K562 (cell line): Measurements from ENCODE around the gene FLOT2. TPM values are rescaled to one million over a fixed set of nuclear protein-coding genes. Genes with fewer than 3 reads are reported as not detected.

ENCODE experiments used
- ATAC-seq: fragments of 200-7000 bp; cut with Tn5 transposase; 3 replicates; pipeline ENCODE4 v1.9.1; 2020; ENCODE audit warnings: moderate library complexity
- BruUV-seq: library from RNA; stranded (reverse); fragments of 400-500 nt; replicated peaks from 2 replicates; lab custom pipeline; 2021; lab: Mats Ljungman, UMichigan
- CTCF ChIA-PET: fragments of 300-600 bp; formaldehyde crosslinking; extraction: SDS; loops from one replicate; lab custom pipeline; 2021; ENCODE audit warnings: low intra/inter-chr PET ratio; lab: Yijun Ruan, JAX
- POLR2A ChIA-PET: fragments of 300-600, 350-650 bp; sonication (Branson Sonifier 250); formaldehyde crosslinking; extraction: SDS; loops from one replicate; lab custom pipeline; 2021; ENCODE audit warnings: antibody characterized with exemption, inconsistent platforms; lab: Yijun Ruan, JAX
- DNase-seq, 4 experiments: peaks; one replicate each; pipeline versions ENCODE4 v3.0.0 to v3.0.0-alpha.2; 2011 to 2018; ENCODE audit warnings: low spot score in 3 of 4, mixed read lengths in 3 of 4; ENCODE audit errors: extremely low read depth in 1 of 4
- FAIRE-seq: peaks from 2 replicates; lab custom pipeline; 2011; peaks lifted over from hg19 to GRCh38; lab: Jason Lieb, UNC
- H2AFZ ChIP-seq: 2 replicates; pipeline ENCODE4 v1.6.0; 2011; ENCODE audit warnings: low read depth, low read length, control low read depth, inconsistent platforms
- H3K27ac ChIP-seq: fragments of 200-600 bp; 3 replicates; pipeline ENCODE4 v1.8.0; 2011; ENCODE audit warnings: low read depth, mild to moderate bottlenecking, control low read depth, inconsistent platforms, low read length, moderate library complexity, mixed read lengths; ENCODE audit errors: extremely low read depth
- H3K27me3 ChIP-seq, 2 experiments: fragments of 300-600 bp in 1 of 2; 2 replicates in 1 of 2; 3 replicates in 1 of 2; pipeline versions ENCODE4 v1.6.0 to v1.8.0; 2011; ENCODE audit warnings: inconsistent platforms in 2 of 2, low read length in 2 of 2, mild to moderate bottlenecking in 1 of 2, mixed read lengths in 1 of 2, moderate library complexity in 1 of 2; ENCODE audit not compliant: control insufficient read depth in 2 of 2, insufficient read depth in 2 of 2
- H3K36me3 ChIP-seq: fragments of 300-600 bp; 3 replicates; pipeline ENCODE4 v1.8.0; 2011; ENCODE audit warnings: mild to moderate bottlenecking, low read length, inconsistent platforms; ENCODE audit not compliant: control insufficient read depth, insufficient read depth
- H3K4me1 ChIP-seq, 2 experiments: fragments of 200-600 bp in 1 of 2; replicated peaks in 1 of 2; 2 replicates in 1 of 2; 3 replicates in 1 of 2; pipeline versions ENCODE4 v1.5.1 to v1.8.0; 2011; ENCODE audit warnings: inconsistent platforms in 2 of 2, low read length in 2 of 2, mild to moderate bottlenecking in 1 of 2, mixed read lengths in 1 of 2, moderate library complexity in 1 of 2; ENCODE audit not compliant: control insufficient read depth in 2 of 2, insufficient read depth in 2 of 2
- H3K4me2 ChIP-seq: 2 replicates; pipeline ENCODE4 v1.6.1; 2011; ENCODE audit warnings: low read length, control low read depth, inconsistent platforms, mixed read lengths; ENCODE audit not compliant: insufficient read depth
- H3K4me3 ChIP-seq: fragments of 200-600 bp; sonication (generic), shearing (Covaris generic); 2 replicates; pipeline ENCODE4 v1.5.1; 2016; ENCODE audit warnings: control low read depth, inconsistent platforms
- H3K79me2 ChIP-seq: fragments of 200-600 bp; 3 replicates; pipeline ENCODE4 v1.8.0; 2011; ENCODE audit warnings: low read length, inconsistent platforms; ENCODE audit not compliant: control insufficient read depth, insufficient read depth
- H3K9ac ChIP-seq, 2 experiments: 2 replicates each; pipeline versions ENCODE4 v1.6.0 to v1.6.1; 2011; ENCODE audit warnings: low read depth in 2 of 2, low read length in 2 of 2, control low read depth in 1 of 2, inconsistent platforms in 1 of 2, mild to moderate bottlenecking in 1 of 2, mixed read lengths in 1 of 2; ENCODE audit not compliant: insufficient read depth in 1 of 2
- H3K9me1 ChIP-seq: one replicate; pipeline ENCODE4 v1.6.0; 2011; ENCODE audit warnings: inconsistent platforms, mild to moderate bottlenecking, low read length, moderate library complexity; ENCODE audit not compliant: control insufficient read depth, insufficient read depth
- H3K9me3 ChIP-seq: replicated peaks from 2 replicates; pipeline ENCODE4 v1.5.1; 2011; ENCODE audit warnings: low read depth, low read length, inconsistent platforms; ENCODE audit not compliant: control insufficient read depth, insufficient read depth
- H4K20me1 ChIP-seq: replicated peaks from 2 replicates; pipeline ENCODE4 v1.6.1; 2011; ENCODE audit warnings: low read length, inconsistent platforms, mixed read lengths; ENCODE audit not compliant: control insufficient read depth, insufficient read depth
- FOXK2 ChIP-seq, 2 experiments: fragments of 450-650 bp; IDR thresholded peaks in 1 of 2; conservative IDR thresholded peaks in 1 of 2; 2 replicates each; pipeline ENCODE4 v1.6.1; 2016; ENCODE audit warnings: low read depth in 2 of 2, mild to moderate bottlenecking in 1 of 2
- GTF2F1 ChIP-seq: IDR thresholded peaks from 2 replicates; pipeline ENCODE4 v1.6.1; 2011; ENCODE audit warnings: low read depth, low read length, improper control_type of control experiment
- POLR2AphosphoS5 ChIP-seq: IDR thresholded peaks from 2 replicates; pipeline ENCODE4 v1.6.1; 2011; ENCODE audit warnings: mild to moderate bottlenecking, low read depth, low read length, moderate library complexity; ENCODE audit not compliant: control insufficient read depth, insufficient read depth
- TAF1 ChIP-seq: IDR thresholded peaks from 2 replicates; pipeline ENCODE4 v1.6.1; 2011; ENCODE audit warnings: mild to moderate bottlenecking, low read length, moderate library complexity; ENCODE audit not compliant: insufficient read depth, control insufficient read depth, severe bottlenecking; ENCODE audit errors: extremely low read depth
- WGBS: fragments of 100-300 bp; shearing (Covaris generic); methylation state at CpG from one replicate; pipeline ENCODE4 v1.1.6; 2016; ENCODE audit warnings: low coverage, mixed read lengths; ENCODE audit not compliant: insufficient coverage; ENCODE audit errors: missing lambda C conversion rate; 5-methylcytosine and 5-hydroxymethylcytosine counted together
- in situ Hi-C: fragments of 300-500 bp; cut with MboI; formaldehyde crosslinking; loops from 4 replicates; pipeline ENCODE4 v1.15.0; 2018; ENCODE audit warnings: inconsistent platforms, mixed read lengths
- intact Hi-C: fragments of 100-400 bp; cut with micrococcal nuclease; formaldehyde crosslinking; loops from 2 replicates; pipeline ENCODE4 v1.14.2; 2022
- polyA plus RNA-seq, 8 experiments: library from polyadenylated mRNA; depleted of rRNA in 4 of 8; stranded (reverse) in 5 of 8; unstranded in 3 of 8; fragments of >200 nt; fragmentation: Nextera tagmentation in 2 of 8; fragmentation: Illumina TruSeq in 1 of 8; extraction: Ambion mirVana in 2 of 8; extraction: Trizol in 1 of 8; gene quantifications; 2 replicates each; pipeline versions ENCODE4 v1.2.1 to v1.2.3, GENCODE V29; 2011 to 2014; ENCODE audit warnings: inconsistent platforms in 1 of 8, missing spikeins in 1 of 8
- total RNA-seq, 7 experiments: library from RNA; depleted of rRNA in 6 of 7; stranded (reverse); fragments of >200 nt in 6 of 7; fragmentation: Illumina TruSeq in 2 of 7; extraction: Trizol in 2 of 7; gene quantifications; 2 replicates each; pipeline versions ENCODE4 v1.2.1 to v1.2.3, GENCODE V29; 2011 to 2021; ENCODE audit warnings: low replicate concordance in 1 of 7
- TF ChIP-seq, protein P1 (sequence below), 2 experiments: IDR thresholded peaks; 2 replicates each; pipeline ENCODE4 v1.6.1; 2012; ENCODE audit warnings: improper control_type of control experiment in 2 of 2, low read depth in 2 of 2, low read length in 2 of 2, borderline replicate concordance in 1 of 2

FLOT2 gene
- total and polyA plus RNA-seq, 9 of the 15 experiments (the other 6 are each of a cell fraction or from before 2014, with no cell fraction given): 17.5 to 138 (median 41.7) TPM

GRCh38 chr17:28860363-28860808, 37.1 kb downstream of the FLOT2 start (continued):
- TF ChIP-seq, protein P1, sequence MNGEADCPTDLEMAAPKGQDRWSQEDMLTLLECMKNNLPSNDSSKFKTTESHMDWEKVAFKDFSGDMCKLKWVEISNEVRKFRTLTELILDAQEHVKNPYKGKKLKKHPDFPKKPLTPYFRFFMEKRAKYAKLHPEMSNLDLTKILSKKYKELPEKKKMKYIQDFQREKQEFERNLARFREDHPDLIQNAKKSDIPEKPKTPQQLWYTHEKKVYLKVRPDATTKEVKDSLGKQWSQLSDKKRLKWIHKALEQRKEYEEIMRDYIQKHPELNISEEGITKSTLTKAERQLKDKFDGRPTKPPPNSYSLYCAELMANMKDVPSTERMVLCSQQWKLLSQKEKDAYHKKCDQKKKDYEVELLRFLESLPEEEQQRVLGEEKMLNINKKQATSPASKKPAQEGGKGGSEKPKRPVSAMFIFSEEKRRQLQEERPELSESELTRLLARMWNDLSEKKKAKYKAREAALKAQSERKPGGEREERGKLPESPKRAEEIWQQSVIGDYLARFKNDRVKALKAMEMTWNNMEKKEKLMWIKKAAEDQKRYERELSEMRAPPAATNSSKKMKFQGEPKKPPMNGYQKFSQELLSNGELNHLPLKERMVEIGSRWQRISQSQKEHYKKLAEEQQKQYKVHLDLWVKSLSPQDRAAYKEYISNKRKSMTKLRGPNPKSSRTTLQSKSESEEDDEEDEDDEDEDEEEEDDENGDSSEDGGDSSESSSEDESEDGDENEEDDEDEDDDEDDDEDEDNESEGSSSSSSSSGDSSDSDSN (IDR thresholded peaks at IDR 0.05; ENCODE audit: borderline replicate concordance in 1 of 2, low read depth in 2 of 2, low read length in 2 of 2): no peak

DNA sequence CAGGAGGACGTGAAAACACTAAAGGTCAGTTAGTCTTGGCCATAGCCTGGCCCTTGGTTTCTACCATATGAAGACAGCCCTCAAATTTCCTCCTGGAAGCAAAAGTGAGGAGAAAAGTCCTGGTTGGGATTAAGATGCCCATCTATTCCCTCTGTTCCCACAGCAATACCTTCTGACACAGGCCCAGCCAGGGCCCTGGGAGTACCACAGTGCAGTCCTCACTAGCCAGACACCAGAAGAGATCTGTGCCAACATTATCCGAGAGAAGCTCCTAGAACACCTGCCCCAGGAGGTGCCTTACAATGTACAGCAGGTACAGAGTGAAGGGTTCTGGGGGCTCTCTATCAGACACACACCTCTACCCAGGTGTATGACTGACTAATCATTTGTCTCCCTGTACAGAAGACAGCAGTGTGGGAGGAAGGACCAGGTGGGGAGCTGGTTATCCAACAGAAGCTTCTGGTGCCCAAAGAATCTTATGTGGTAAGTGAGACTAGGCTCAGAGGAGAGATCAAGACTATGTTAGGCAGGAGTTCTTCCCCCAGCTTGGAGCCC, 38.7 kb downstream of the FLOT2 start:
- Histone ChIP-seq H3K4me2 (peak overlapping the region; percentile 54), H3K9me1 (no peaks in the 10 kb centered on the region), H3K79me2 (peaks cover 81% of the 10 kb centered on the region), H2AFZ (no peak overlapping the region), H3K4me3 (no peak overlapping the region), H3K9ac (peak overlapping the region; percentile 42 to 65; a peak in 3 of 4 replicates), H3K9me3 (no peaks in the 10 kb centered on the region), H4K20me1 (no peaks in the 10 kb centered on the region), H3K4me1 (peaks cover 31 to 40% of the 10 kb centered on the region in 2 experiments), H3K36me3 (peaks cover 44% of the 10 kb centered on the region), H3K27ac (peak overlapping the region; percentile 25), H3K27me3 (no peaks in the 10 kb centered on the region)
- no peak for FAIRE-seq
- CTCF ChIA-PET: no interaction called here
- POLR2A ChIA-PET: interaction anchor here (0.5 to 7.5 kb wide), 10 partner anchors 10 to 132 kb away, joined by 3 to 49 read pairs (median 4); partner anchors contain the start of gene FAM222B
- peak in 1 of 4 experiments; percentile 5 for DNase-seq
- in situ Hi-C loops: no loop called here
- intact Hi-C loops: no loop called here
- BruUV-seq: no TSS peak
- no peak for ATAC-seq
- TF ChIP-seq TAF1 (no peak), FOXK2 (conservative IDR thresholded peaks at IDR 0.05 in 1 of 2, IDR thresholded peaks at IDR 0.05 in 1 of 2; ENCODE audit: low read depth in 2 of 2) (no peak), GTF2F1 (no peak), POLR2AphosphoS5 (peak; percentile 41; the same call in 1 of the 2 replicates)
- 43% methylated on average over 2 of the region's 2 CpGs for WGBS
